IPS-18c (cell line): ENCODE measurements around the gene ZMYND19.
"Not testable (repeated sequence)": the region's sequence is repeated elsewhere in the genome, so short reads cannot be mapped to it uniquely, and the experiment has no call there.

Experiments used
- H3K4me3 ChIP-seq: 2 replicates; pipeline ENCODE4 v1.7.0; 2013; ENCODE audit warnings: low read depth, mild to moderate bottlenecking, low read length, moderate library complexity; ENCODE audit not compliant: insufficient read depth
- H3K9me3 ChIP-seq: one replicate; pipeline ENCODE4 v1.6.1; 2013; ENCODE audit warnings: mild to moderate bottlenecking, low read length, moderate library complexity; ENCODE audit not compliant: control insufficient read depth, insufficient read depth

ZMYND19 gene

GRCh38 chr9:137602661-137603060 is 12.3 kb upstream of the ZMYND19 start:
- Histone ChIP-seq H3K9me3 (no peaks in the 10 kb centered on the region), H3K4me3 (no peak overlapping the region)

- no peaks in the 10 kb centered on the region for H3K9me3 ChIP-seq
- H3K4me3 ChIP-seq, result no peak overlapping the region
These were observed 8.6 kb upstream of the ZMYND19 start for GRCh38 chr9:137598943-137599342.

GRCh38 chr9:137596577-137596976 is 6.3 kb upstream of the ZMYND19 start:
- not testable (repeated sequence) for H3K4me3 ChIP-seq, H3K9me3 ChIP-seq

GRCh38 chr9:137593176-137593575 is 2.9 kb upstream of the ZMYND19 start:
- Histone ChIP-seq H3K9me3 (no peaks in the 10 kb centered on the region), H3K4me3 (no peak overlapping the region)

- Histone ChIP-seq H3K9me3 (no peaks in the 10 kb centered on the region), H3K4me3 (no peak overlapping the region)
These were observed 2.5 kb upstream of the ZMYND19 start for GRCh38 chr9:137592767-137593166.

GRCh38 chr9:137590123-137590468 is 216 bp downstream of the ZMYND19 start:
- Histone ChIP-seq H3K4me3 (peak overlapping the region; percentile 73), H3K9me3 (no peaks in the 10 kb centered on the region)

- Histone ChIP-seq H3K9me3 (no peaks in the 10 kb centered on the region), H3K4me3 (peak overlapping the region; percentile 73)
These were observed 730 bp downstream of the ZMYND19 start for GRCh38 chr9:137589441-137590122.

- Histone ChIP-seq H3K4me3 (peak overlapping the region; percentile 73), H3K9me3 (no peaks in the 10 kb centered on the region)
These were observed 1.4 kb downstream of the ZMYND19 start for GRCh38 chr9:137588891-137589290.

- Histone ChIP-seq H3K9me3 (no peaks in the 10 kb centered on the region), H3K4me3 (peak overlapping the region; percentile 73; the same call in 1 of the 2 replicates)
These were observed 2.0 kb downstream of the ZMYND19 start for GRCh38 chr9:137588311-137588710.

- no peaks in the 10 kb centered on the region for H3K9me3 ChIP-seq
- H3K4me3 ChIP-seq, result no peak overlapping the region
These were observed 3.5 kb downstream of the ZMYND19 start for GRCh38 chr9:137586854-137587253.

- no peak overlapping the region for H3K4me3 ChIP-seq
- H3K9me3 ChIP-seq, result no peaks in the 10 kb centered on the region
These were observed 6.4 kb downstream of the ZMYND19 start for GRCh38 chr9:137583957-137584356.

GRCh38 chr9:137583347-137583746 is 7.0 kb downstream of the ZMYND19 start:
- Histone ChIP-seq H3K9me3 (no peaks in the 10 kb centered on the region), H3K4me3 (no peak overlapping the region)

GRCh38 chr9:137582286-137582860 is 7.9 kb downstream of the ZMYND19 start:
- no peak overlapping the region for H3K4me3 ChIP-seq
- H3K9me3 ChIP-seq, result no peaks in the 10 kb centered on the region

- H3K4me3 ChIP-seq, result no peak overlapping the region
- no peaks in the 10 kb centered on the region for H3K9me3 ChIP-seq
These were observed 8.7 kb downstream of the ZMYND19 start for GRCh38 chr9:137581361-137582285.

- H3K9me3 ChIP-seq, result no peaks in the 10 kb centered on the region
- no peak overlapping the region for H3K4me3 ChIP-seq
These were observed 9.4 kb downstream of the ZMYND19 start for GRCh38 chr9:137580954-137581322.

- Histone ChIP-seq H3K9me3 (no peaks in the 10 kb centered on the region), H3K4me3 (no peak overlapping the region)
These were observed 9.9 kb downstream of the ZMYND19 start for GRCh38 chr9:137580209-137580953.

- Histone ChIP-seq H3K4me3 (peak overlapping the region; percentile 100), H3K9me3 (no peaks in the 10 kb centered on the region)
These were observed 11.1 kb downstream of the ZMYND19 start for GRCh38 chr9:137579259-137579604.
